ENCODE data around the gene RASD1.
"Not testable (repeated sequence)": the region's sequence is repeated elsewhere in the genome, so short reads cannot be mapped to it uniquely, and the experiment has no call there.

RASD1 gene

GRCh38 chr17:17457680-17458079, 38.5 kb downstream of the RASD1 start:
- no peak for TF ChIP-seq CTCF (conservative IDR thresholded peaks at IDR 0.05; ENCODE audit: low read depth, low read length)
- DNase-seq (ENCODE audit: low read depth), result no peak
- no peak overlapping the region for H3K4me3 ChIP-seq (ENCODE audit: low read depth, low read length)

GRCh38 chr17:17456251-17456650, 39.9 kb downstream of the RASD1 start:
- no peak for TF ChIP-seq CTCF (conservative IDR thresholded peaks at IDR 0.05; ENCODE audit: low read depth, low read length)
- H3K4me3 ChIP-seq (ENCODE audit: low read depth, low read length), result no peak overlapping the region
- no peak for DNase-seq (ENCODE audit: low read depth)

- H3K4me3 ChIP-seq (ENCODE audit: low read depth, low read length), result no peak overlapping the region
- no peak for DNase-seq (ENCODE audit: low read depth)
- no peak for TF ChIP-seq CTCF (conservative IDR thresholded peaks at IDR 0.05; ENCODE audit: low read depth, low read length)
Observed at GRCh38 chr17:17455173-17455572, 41.0 kb downstream of the RASD1 start.

GRCh38 chr17:17454700-17455099, 41.5 kb downstream of the RASD1 start:
- DNase-seq (ENCODE audit: low read depth); H3K4me3 ChIP-seq (ENCODE audit: low read depth, low read length): not testable (repeated sequence)

- H3K4me3 ChIP-seq (ENCODE audit: low read depth, low read length), result no peak overlapping the region
- TF ChIP-seq CTCF (conservative IDR thresholded peaks at IDR 0.05; ENCODE audit: low read depth, low read length), result no peak
- no peak for DNase-seq (ENCODE audit: low read depth)
Observed at GRCh38 chr17:17454276-17454675, 41.9 kb downstream of the RASD1 start.

GRCh38 chr17:17453088-17453487, 43.1 kb downstream of the RASD1 start:
- no peak overlapping the region for H3K4me3 ChIP-seq (ENCODE audit: low read depth, low read length)
- TF ChIP-seq CTCF (conservative IDR thresholded peaks at IDR 0.05; ENCODE audit: low read depth, low read length), result no peak
- DNase-seq (ENCODE audit: low read depth), result no peak

- no peak for TF ChIP-seq CTCF (conservative IDR thresholded peaks at IDR 0.05; ENCODE audit: low read depth, low read length)
- H3K4me3 ChIP-seq (ENCODE audit: low read depth, low read length), result no peak overlapping the region
- DNase-seq (ENCODE audit: low read depth), result no peak
Observed at GRCh38 chr17:17448723-17449122, 47.5 kb downstream of the RASD1 start.

GRCh38 chr17:17448076-17448475, 48.1 kb downstream of the RASD1 start:
- TF ChIP-seq CTCF (conservative IDR thresholded peaks at IDR 0.05; ENCODE audit: low read depth, low read length), result no peak

More at GRCh38 chr17:17448076-17448475, 48.1 kb downstream of the RASD1 start:
- DNase-seq (ENCODE audit: low read depth), result no peak
- H3K4me3 ChIP-seq (ENCODE audit: low read depth, low read length), result no peak overlapping the region
